ENCODE data around the gene TMEM204. TPM values are rescaled to one million over a fixed set of nuclear protein-coding genes. Genes with fewer than 3 reads are reported as not detected.

TMEM204 gene
- total RNA-seq, 2 donors from 2014 or later, result 35.1 to 42.2 TPM

GRCh38 chr16:1581804-1582203 lies 48.3 kb downstream of the TMEM204 start:
- Histone ChIP-seq H3K4me1 (no peaks in the 10 kb centered on the region), H3K27me3 (no peaks in the 10 kb centered on the region), H3K4me3 (no peak overlapping the region), H3K36me3 (peaks cover 16% of the 10 kb centered on the region), H3K27ac (no peak overlapping the region), H3K9me3 (no peaks in the 10 kb centered on the region)
- DNase-seq (ENCODE audit: low spot score), result no peak
- TF ChIP-seq CTCF (IDR thresholded peaks at IDR 0.05), result no peak

- Histone ChIP-seq H3K4me3 (no peak overlapping the region), H3K4me1 (no peaks in the 10 kb centered on the region), H3K27ac (no peak overlapping the region), H3K36me3 (peaks cover 16% of the 10 kb centered on the region), H3K9me3 (no peaks in the 10 kb centered on the region), H3K27me3 (no peaks in the 10 kb centered on the region)
- no peak for DNase-seq (ENCODE audit: low spot score)
- no peak for TF ChIP-seq CTCF (IDR thresholded peaks at IDR 0.05)
These were observed 49.7 kb downstream of the TMEM204 start for GRCh38 chr16:1583180-1583579.

- no peaks in the 10 kb centered on the region for H3K4me1 ChIP-seq
- no peak for DNase-seq (ENCODE audit: low spot score)
- TF ChIP-seq CTCF (IDR thresholded peaks at IDR 0.05), result no peak
- H3K9me3 ChIP-seq, result no peaks in the 10 kb centered on the region
- no peak overlapping the region for H3K4me3 ChIP-seq
- H3K27ac ChIP-seq, result no peak overlapping the region
- no peaks in the 10 kb centered on the region for H3K27me3 ChIP-seq
- H3K36me3 ChIP-seq, result peaks cover 8% of the 10 kb centered on the region
These were observed 51.5 kb downstream of the TMEM204 start for GRCh38 chr16:1584926-1585484.

- Histone ChIP-seq H3K4me1 (no peaks in the 10 kb centered on the region), H3K4me3 (no peak overlapping the region), H3K27ac (no peak overlapping the region), H3K9me3 (no peaks in the 10 kb centered on the region), H3K36me3 (no peaks in the 10 kb centered on the region), H3K27me3 (no peaks in the 10 kb centered on the region)
- TF ChIP-seq CTCF (IDR thresholded peaks at IDR 0.05), result no peak
- DNase-seq (ENCODE audit: low spot score), result no peak
These were observed 56.9 kb downstream of the TMEM204 start for GRCh38 chr16:1590366-1590765.

- no peak for TF ChIP-seq CTCF (IDR thresholded peaks at IDR 0.05)
- Histone ChIP-seq H3K4me3 (no peak overlapping the region), H3K4me1 (no peaks in the 10 kb centered on the region), H3K9me3 (no peaks in the 10 kb centered on the region), H3K27me3 (no peaks in the 10 kb centered on the region), H3K27ac (no peak overlapping the region), H3K36me3 (no peaks in the 10 kb centered on the region)
- DNase-seq (ENCODE audit: low spot score), result no peak
These were observed 57.7 kb downstream of the TMEM204 start for GRCh38 chr16:1590930-1591705.

Measured in right atrium auricular region (tissue), 2 donors.